H1 (cell line): Measurements from ENCODE around the gene INTS1. TPM values are rescaled to one million over a fixed set of nuclear protein-coding genes. Genes with fewer than 3 reads are reported as not detected.

Experiments used
- CTCF ChIA-PET: fragments of 300-600 bp; sonication (Branson Sonifier 250); formaldehyde crosslinking; loops from one replicate; lab custom pipeline; 2021; ENCODE audit not compliant: partially characterized antibody; lab: Charles Lee
- POLR2A ChIA-PET: fragments of 300-600 bp; sonication (Branson Sonifier 250); formaldehyde crosslinking; loops from one replicate; lab custom pipeline; 2021; ENCODE audit warnings: inconsistent platforms; ENCODE audit not compliant: partially characterized antibody; lab: Charles Lee
- DNase-seq, 2 experiments: peaks; one replicate each; pipeline versions ENCODE4 v3.0.0 to v3.0.0-alpha.2; 2010 to 2022; ENCODE audit warnings: low spot score in 2 of 2, low read depth in 1 of 2, mixed read lengths in 1 of 2
- FAIRE-seq: peaks from 2 replicates; lab custom pipeline; 2011; peaks lifted over from hg19 to GRCh38; lab: Jason Lieb, UNC
- H2AFZ ChIP-seq: 2 replicates; pipeline ENCODE4 v1.8.1; 2012; ENCODE audit warnings: low read length, inconsistent platforms
- H2AK5ac ChIP-seq: 2 replicates; pipeline ENCODE4 v1.6.1; 2013; ENCODE audit warnings: low read depth, low read length
- H2BK120ac ChIP-seq: replicated peaks from 2 replicates; pipeline ENCODE3; 2013; ENCODE audit warnings: low read depth, low read length, inconsistent platforms
- H2BK12ac ChIP-seq: 2 replicates; pipeline ENCODE4 v1.6.1; 2013; ENCODE audit warnings: low read depth, low read length
- H2BK15ac ChIP-seq: 2 replicates; pipeline ENCODE4 v1.6.1; 2013; ENCODE audit warnings: low read length
- H2BK20ac ChIP-seq: 2 replicates; pipeline ENCODE4 v1.6.1; 2013; ENCODE audit warnings: low read length
- H2BK5ac ChIP-seq: 2 replicates; pipeline ENCODE4 v1.6.1; 2013; ENCODE audit warnings: low read depth, low read length
- H3K14ac ChIP-seq: 2 replicates; pipeline ENCODE4 v1.6.1; 2013; ENCODE audit warnings: inconsistent platforms; ENCODE audit not compliant: insufficient read length
- H3K18ac ChIP-seq: 2 replicates; pipeline ENCODE4 v1.6.1; 2013; ENCODE audit warnings: low read length; ENCODE audit errors: extremely low read depth
- H3K23ac ChIP-seq: 2 replicates; pipeline ENCODE4 v1.6.1; 2013; ENCODE audit warnings: inconsistent platforms; ENCODE audit not compliant: insufficient read length
- H3K23me2 ChIP-seq: 2 replicates; pipeline ENCODE4 v1.6.1; 2013; ENCODE audit warnings: low read depth, low read length
- H3K27ac ChIP-seq: 2 replicates; pipeline ENCODE4 v1.6.1; 2011; ENCODE audit warnings: low read depth, low read length, inconsistent platforms
- H3K27me3 ChIP-seq, 4 experiments: replicated peaks in 1 of 4; 1 replicate in 1 of 4; 2 replicates in 3 of 4; pipeline versions ENCODE4 v1.6.1 to v1.8.1; 2011 to 2013; ENCODE audit warnings: low read length in 3 of 4, mild to moderate bottlenecking in 3 of 4, inconsistent platforms in 2 of 4, mixed read lengths in 2 of 4, moderate library complexity in 1 of 4; ENCODE audit not compliant: control insufficient read depth in 3 of 4, insufficient read depth in 3 of 4; ENCODE audit errors: extremely low read depth in 1 of 4
- H3K36me3 ChIP-seq, 4 experiments: 2 replicates each; pipeline versions ENCODE4 v1.6.1 to v1.8.1; 2011 to 2013; ENCODE audit warnings: mild to moderate bottlenecking in 4 of 4, low read length in 3 of 4, moderate library complexity in 2 of 4, control low read depth in 1 of 4, inconsistent platforms in 1 of 4; ENCODE audit not compliant: insufficient read depth in 4 of 4, control insufficient read depth in 2 of 4
- H3K4ac ChIP-seq: replicated peaks from 2 replicates; pipeline ENCODE3; 2013; ENCODE audit warnings: low read length, low read depth, mixed read lengths, inconsistent platforms; ENCODE audit not compliant: insufficient read length
- H3K4me1 ChIP-seq, 4 experiments: replicated peaks in 1 of 4; 1 replicate in 1 of 4; 2 replicates in 3 of 4; pipeline versions ENCODE4 v1.6.1 to v1.8.1; 2011 to 2013; ENCODE audit warnings: low read length in 3 of 4, inconsistent platforms in 2 of 4, mixed read lengths in 1 of 4; ENCODE audit not compliant: insufficient read depth in 4 of 4, control insufficient read depth in 3 of 4
- H3K4me2 ChIP-seq, 2 experiments: 2 replicates each; pipeline versions ENCODE4 v1.6.1 to v1.8.1; 2011 to 2013; ENCODE audit warnings: low read depth in 2 of 2, low read length in 2 of 2, control low read depth in 1 of 2, inconsistent platforms in 1 of 2, mild to moderate bottlenecking in 1 of 2; ENCODE audit not compliant: insufficient read depth in 1 of 2
- H3K4me3 ChIP-seq, 4 experiments: fragments of 200-600, 300-600 bp in 1 of 4; sonication (generic), shearing (Covaris generic), sonication (Bioruptor Twin) in 1 of 4; 2 replicates each; pipeline versions ENCODE4 v1.5.1 to v1.8.1; 2011 to 2016; ENCODE audit warnings: low read length in 4 of 4, low read depth in 3 of 4, control low read depth in 2 of 4, inconsistent platforms in 2 of 4, mild to moderate bottlenecking in 2 of 4, mixed read lengths in 1 of 4, moderate library complexity in 1 of 4; ENCODE audit not compliant: insufficient read depth in 2 of 4; ENCODE audit errors: extremely low read depth in 1 of 4
- H3K56ac ChIP-seq: replicated peaks from 2 replicates; pipeline ENCODE3; 2013; ENCODE audit warnings: low read depth, mild to moderate bottlenecking, mixed read lengths, low read length, inconsistent platforms; ENCODE audit not compliant: insufficient read length
- H3K79me1 ChIP-seq: 2 replicates; pipeline ENCODE4 v1.6.1; 2013; ENCODE audit warnings: low read depth, low read length, control low read depth
- H3K79me2 ChIP-seq, 2 experiments: 2 replicates each; pipeline versions ENCODE4 v1.6.1 to v1.8.1; 2012 to 2013; ENCODE audit warnings: low read length in 2 of 2, mild to moderate bottlenecking in 2 of 2, inconsistent platforms in 1 of 2; ENCODE audit not compliant: insufficient read depth in 2 of 2, control insufficient read depth in 1 of 2
- H3K9ac ChIP-seq, 4 experiments: replicated peaks in 1 of 4; 1 replicate in 1 of 4; 2 replicates in 3 of 4; pipeline versions ENCODE4 v1.6.1 to v1.8.1; 2011 to 2013; ENCODE audit warnings: low read depth in 3 of 4, low read length in 3 of 4, control low read depth in 2 of 4, mild to moderate bottlenecking in 2 of 4, moderate library complexity in 2 of 4, inconsistent platforms in 1 of 4; ENCODE audit errors: extremely low read depth in 1 of 4
- H3K9me3 ChIP-seq, 2 experiments: 2 replicates each; pipeline versions ENCODE4 v1.6.1 to v1.8.1; 2012 to 2013; ENCODE audit warnings: mild to moderate bottlenecking in 2 of 2, moderate library complexity in 2 of 2, control low read depth in 1 of 2, inconsistent platforms in 1 of 2, low read depth in 1 of 2, low read length in 1 of 2, mixed read lengths in 1 of 2; ENCODE audit not compliant: insufficient read depth in 2 of 2
- H4K20me1 ChIP-seq, 2 experiments: replicated peaks in 1 of 2; 2 replicates each; pipeline versions ENCODE3 to v1.8.1; 2011 to 2013; ENCODE audit warnings: inconsistent platforms in 2 of 2, low read length in 2 of 2, mild to moderate bottlenecking in 1 of 2; ENCODE audit not compliant: insufficient read depth in 2 of 2, control insufficient read depth in 1 of 2
- H4K5ac ChIP-seq: 2 replicates; pipeline ENCODE4 v1.6.1; 2013; ENCODE audit warnings: low read length, low read depth, mixed read lengths, inconsistent platforms; ENCODE audit not compliant: insufficient read length
- H4K8ac ChIP-seq: 2 replicates; pipeline ENCODE4 v1.8.0; 2013; ENCODE audit warnings: mild to moderate bottlenecking, moderate library complexity, low read length, inconsistent platforms; ENCODE audit not compliant: insufficient read depth; ENCODE audit errors: extremely low read depth
- H4K91ac ChIP-seq: replicated peaks from 2 replicates; pipeline ENCODE3; 2013; ENCODE audit warnings: low read length, mixed read lengths, inconsistent platforms; ENCODE audit not compliant: insufficient read length
- ASH2L ChIP-seq: fragments of 200-600, 300-600 bp; sonication (generic); IDR thresholded peaks from one replicate; pipeline ENCODE4 v1.7.1; 2017; ENCODE audit warnings: low read length
- KDM1A ChIP-seq: fragments of 200-600, 300-600 bp; sonication (generic); IDR thresholded peaks from 2 replicates; pipeline ENCODE4 v1.7.1; 2016; ENCODE audit warnings: mild to moderate bottlenecking, low read length, borderline replicate concordance
- NANOG ChIP-seq: IDR thresholded peaks from 2 replicates; pipeline ENCODE4 v1.6.1; 2011; ENCODE audit warnings: low read length, low read depth, mild to moderate bottlenecking, inconsistent platforms; ENCODE audit not compliant: insufficient read depth, poor library complexity, severe bottlenecking
- TCF12 ChIP-seq: IDR thresholded peaks from 2 replicates; pipeline ENCODE4 v1.6.1; 2011; ENCODE audit warnings: low read depth, mild to moderate bottlenecking, low read length
- WGBS, 2 experiments: shearing (Covaris generic) in 1 of 2; methylation state at CpG; one replicate each; pipeline versions ENCODE4 v1.1.6 to v1.1.7; 2013 to 2015; ENCODE audit warnings: low lambda C conversion rate in 2 of 2, mixed read lengths in 2 of 2, inconsistent platforms in 1 of 2, low coverage in 1 of 2, missing lambda C conversion rate in 1 of 2; ENCODE audit not compliant: insufficient replicate concordance in 2 of 2, insufficient coverage in 1 of 2, insufficient read length in 1 of 2; ENCODE audit errors: extremely low coverage in 1 of 2, missing lambda C conversion rate in 1 of 2; 5-methylcytosine and 5-hydroxymethylcytosine counted together
- polyA plus RNA-seq, 7 experiments: library from polyadenylated mRNA; depleted of rRNA in 3 of 7; stranded (reverse) in 5 of 7; unstranded in 2 of 7; fragments of >200 nt in 5 of 7; fragments of 200-250 nt in 2 of 7; gene quantifications; 1 replicate in 5 of 7; 2 replicates in 1 of 7; 4 replicates in 1 of 7; pipeline versions ENCODE4 v1.2.1 to v1.2.3, GENCODE V29; 2011 to 2013; ENCODE audit warnings: missing spikeins in 2 of 7, mixed read lengths in 2 of 7
- total RNA-seq: library from RNA; stranded (reverse); fragmentation: NEBNext Ultra II Directional; extraction: Animal tissue kit (Norgen Biotek cat#: 25700); gene quantifications from 2 replicates; pipeline ENCODE4 v1.2.1, GENCODE V29; 2021

Gene INTS1
- total and polyA plus RNA-seq, 2 of the 8 experiments (the other 6 are each of a cell fraction or from before 2014, with no cell fraction given): 76.9 to 104 TPM

DNA sequence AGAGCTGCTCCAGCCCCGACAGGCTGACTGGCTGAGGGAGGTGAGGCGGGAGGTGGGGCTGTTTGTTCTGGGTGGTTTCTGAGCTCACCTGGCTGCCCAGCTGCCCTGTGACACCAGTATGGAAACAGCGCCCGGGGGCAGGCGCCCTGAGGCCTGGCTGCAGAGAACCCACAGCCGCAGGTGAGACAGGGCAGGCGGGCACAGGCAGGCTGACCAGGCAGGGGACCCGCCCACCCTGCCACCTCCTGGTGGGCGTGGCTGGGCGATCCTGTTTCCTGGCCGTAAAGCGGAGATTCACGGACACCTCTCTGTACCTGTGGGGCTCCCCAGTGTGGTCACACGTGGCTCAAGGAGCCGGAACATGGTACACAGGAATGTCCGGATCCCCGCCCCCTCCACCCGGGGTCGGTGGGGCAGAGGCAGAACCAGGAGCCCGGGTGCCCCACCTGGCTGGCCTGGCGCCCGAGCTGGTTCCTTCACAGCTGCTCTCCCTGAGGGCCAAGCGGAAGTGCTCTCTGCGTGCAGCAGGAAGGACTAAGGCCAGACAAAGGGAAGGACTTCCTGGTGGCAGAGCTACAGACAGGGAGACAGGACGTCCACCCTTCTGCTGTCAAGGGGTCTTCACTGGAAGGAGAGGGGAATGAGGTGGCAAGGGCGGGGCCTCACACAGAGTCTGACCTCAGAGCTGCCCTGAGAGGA is 48.8 kb downstream of the INTS1 start:
- 77% methylated on average over 24 of the region's 26 CpGs; no CpG with 5 or more reads in 1 of the 2 experiments for WGBS, 2 experiments
- Histone ChIP-seq H3K4me1 (peaks cover 0 to 16% (median 10%) of the 10 kb centered on the region in 4 experiments; a peak in 5 of 7 replicates), H4K91ac (no peak overlapping the region)
- TF ChIP-seq TCF12 (no peak), ASH2L (no peak), KDM1A (peak; percentile 84; the same call in 1 of the 2 replicates), NANOG (no peak)
- TF ChIP-seq, all 59 proteins: peak for 1
- Histone ChIP-seq H2BK15ac (no peak overlapping the region), H3K14ac (no peak overlapping the region), H3K27ac (no peak overlapping the region), H3K79me1 (no peaks in the 10 kb centered on the region), H2BK12ac (peak overlapping the region; percentile 35; the same call in 1 of the 2 replicates), H3K18ac (no peak overlapping the region), H3K56ac (no peak overlapping the region), H4K5ac (no peak overlapping the region), H2BK5ac (peak overlapping the region; percentile 35; the same call in 1 of the 2 replicates), H3K27me3 (no peaks in the 10 kb centered on the region), H3K23ac (no peak overlapping the region), H3K9me3 (no peaks in the 10 kb centered on the region), H3K4me3 (no peak overlapping the region), H3K9ac (no peak overlapping the region), H4K20me1 (peaks cover 0 to 2% of the 10 kb centered on the region in 2 experiments), H3K4me2 (no peak overlapping the region), H3K23me2 (peaks cover 10% of the 10 kb centered on the region; the same call in 1 of the 2 replicates), H3K79me2 (no peaks in the 10 kb centered on the region), H2AK5ac (no peak overlapping the region; the same call in 1 of the 2 replicates), H2BK20ac (no peak overlapping the region), H4K8ac (peak overlapping the region; percentile 11), H3K4ac (no peak overlapping the region), H3K36me3 (no peaks in the 10 kb centered on the region), H2BK120ac (no peak overlapping the region), H2AFZ (no peak overlapping the region)
- CTCF ChIA-PET: interaction anchor here (1.1 to 3.8 kb wide), 6 partner anchors 8 to 104 kb away, joined by 3 to 13 read pairs (median 3); no protein-coding TSS in a partner anchor
- DNase-seq: no peak
- no peak for FAIRE-seq
- POLR2A ChIA-PET: interaction anchor here (1.3 kb wide), 1 partner anchor 18 kb away, joined by 3 read pairs; no protein-coding TSS in a partner anchor
